HL-60 (cell line): ENCODE measurements around the gene HARBI1.

Experiments
- CTCF ChIP-seq: IDR thresholded peaks from one replicate; pipeline ENCODE4 v1.5.1; 2011; ENCODE audit warnings: low read length, control low read depth, inconsistent platforms; ENCODE audit not compliant: insufficient read depth
- GABPA ChIP-seq: IDR thresholded peaks from 2 replicates; pipeline ENCODE4 v1.6.1; 2012; ENCODE audit warnings: low read depth
- TF ChIP-seq, protein P1 (sequence below): IDR thresholded peaks from 2 replicates; pipeline ENCODE4 v1.6.1; 2012; ENCODE audit warnings: low read depth; ENCODE audit not compliant: insufficient replicate concordance

GRCh38 chr11:46628961-46629360, 11.9 kb upstream of the HARBI1 start:
- TF ChIP-seq CTCF = no peak
- no peak for TF ChIP-seq GABPA
- TF ChIP-seq, protein P1, sequence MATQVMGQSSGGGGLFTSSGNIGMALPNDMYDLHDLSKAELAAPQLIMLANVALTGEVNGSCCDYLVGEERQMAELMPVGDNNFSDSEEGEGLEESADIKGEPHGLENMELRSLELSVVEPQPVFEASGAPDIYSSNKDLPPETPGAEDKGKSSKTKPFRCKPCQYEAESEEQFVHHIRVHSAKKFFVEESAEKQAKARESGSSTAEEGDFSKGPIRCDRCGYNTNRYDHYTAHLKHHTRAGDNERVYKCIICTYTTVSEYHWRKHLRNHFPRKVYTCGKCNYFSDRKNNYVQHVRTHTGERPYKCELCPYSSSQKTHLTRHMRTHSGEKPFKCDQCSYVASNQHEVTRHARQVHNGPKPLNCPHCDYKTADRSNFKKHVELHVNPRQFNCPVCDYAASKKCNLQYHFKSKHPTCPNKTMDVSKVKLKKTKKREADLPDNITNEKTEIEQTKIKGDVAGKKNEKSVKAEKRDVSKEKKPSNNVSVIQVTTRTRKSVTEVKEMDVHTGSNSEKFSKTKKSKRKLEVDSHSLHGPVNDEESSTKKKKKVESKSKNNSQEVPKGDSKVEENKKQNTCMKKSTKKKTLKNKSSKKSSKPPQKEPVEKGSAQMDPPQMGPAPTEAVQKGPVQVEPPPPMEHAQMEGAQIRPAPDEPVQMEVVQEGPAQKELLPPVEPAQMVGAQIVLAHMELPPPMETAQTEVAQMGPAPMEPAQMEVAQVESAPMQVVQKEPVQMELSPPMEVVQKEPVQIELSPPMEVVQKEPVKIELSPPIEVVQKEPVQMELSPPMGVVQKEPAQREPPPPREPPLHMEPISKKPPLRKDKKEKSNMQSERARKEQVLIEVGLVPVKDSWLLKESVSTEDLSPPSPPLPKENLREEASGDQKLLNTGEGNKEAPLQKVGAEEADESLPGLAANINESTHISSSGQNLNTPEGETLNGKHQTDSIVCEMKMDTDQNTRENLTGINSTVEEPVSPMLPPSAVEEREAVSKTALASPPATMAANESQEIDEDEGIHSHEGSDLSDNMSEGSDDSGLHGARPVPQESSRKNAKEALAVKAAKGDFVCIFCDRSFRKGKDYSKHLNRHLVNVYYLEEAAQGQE = no peak
